Skeletal muscle satellite cell (primary cell): ENCODE data around the gene CDC14A.

ENCODE experiments used
- H3K27me3 ChIP-seq: 2 replicates; pipeline ENCODE4 v1.7.0; 2013; ENCODE audit warnings: low read length; ENCODE audit not compliant: control insufficient read depth, insufficient read depth
- H3K36me3 ChIP-seq: 2 replicates; pipeline ENCODE4 v1.7.0; 2013; ENCODE audit warnings: mild to moderate bottlenecking, control low read depth, low read length; ENCODE audit not compliant: insufficient read depth
- H3K4me1 ChIP-seq: 2 replicates; pipeline ENCODE4 v1.7.0; 2013; ENCODE audit warnings: low read length; ENCODE audit not compliant: control insufficient read depth, insufficient read depth
- H3K4me2 ChIP-seq: 2 replicates; pipeline ENCODE4 v1.7.0; 2013; ENCODE audit warnings: mild to moderate bottlenecking, low read length
- H3K4me3 ChIP-seq: 2 replicates; pipeline ENCODE4 v1.7.0; 2013; ENCODE audit warnings: low read length
- H3K9ac ChIP-seq: 2 replicates; pipeline ENCODE4 v1.7.0; 2013; ENCODE audit warnings: mild to moderate bottlenecking, low read depth, low read length, moderate library complexity
- H3K9me3 ChIP-seq: replicated peaks from 2 replicates; pipeline ENCODE4 v1.7.0; 2013; ENCODE audit warnings: mild to moderate bottlenecking, control low read depth, low read length

Gene CDC14A

GRCh38 chr1:100552031-100552430 is 199.7 kb downstream of the CDC14A start:
- H3K4me1 ChIP-seq, result no peaks in the 10 kb centered on the region
- peaks cover 7% of the 10 kb centered on the region for H3K9me3 ChIP-seq
- no peak overlapping the region for H3K4me2 ChIP-seq
- H3K4me3 ChIP-seq, result no peak overlapping the region
- no peaks in the 10 kb centered on the region for H3K36me3 ChIP-seq
- H3K9ac ChIP-seq, result no peak overlapping the region
- no peaks in the 10 kb centered on the region for H3K27me3 ChIP-seq

GRCh38 chr1:100552922-100553321 is 200.6 kb downstream of the CDC14A start:
- no peak overlapping the region for H3K4me3 ChIP-seq
- H3K4me1 ChIP-seq, result no peaks in the 10 kb centered on the region
- H3K9ac ChIP-seq, result no peak overlapping the region
- H3K27me3 ChIP-seq, result no peaks in the 10 kb centered on the region
- H3K36me3 ChIP-seq, result no peaks in the 10 kb centered on the region
- no peak overlapping the region for H3K4me2 ChIP-seq
- H3K9me3 ChIP-seq, result peaks cover 7% of the 10 kb centered on the region

GRCh38 chr1:100556181-100556580 is 203.9 kb downstream of the CDC14A start:
- no peak overlapping the region for H3K4me2 ChIP-seq
- H3K27me3 ChIP-seq, result no peaks in the 10 kb centered on the region
- H3K9me3 ChIP-seq, result peaks cover 7% of the 10 kb centered on the region
- H3K36me3 ChIP-seq, result no peaks in the 10 kb centered on the region
- H3K4me1 ChIP-seq, result no peaks in the 10 kb centered on the region
- no peak overlapping the region for H3K4me3 ChIP-seq
- no peak overlapping the region for H3K9ac ChIP-seq

- Histone ChIP-seq H3K27me3 (no peaks in the 10 kb centered on the region), H3K4me3 (no peak overlapping the region), H3K4me2 (no peak overlapping the region), H3K9me3 (peaks cover 6% of the 10 kb centered on the region), H3K4me1 (no peaks in the 10 kb centered on the region), H3K36me3 (no peaks in the 10 kb centered on the region), H3K9ac (no peak overlapping the region)
Measured at GRCh38 chr1:100556925-100557605, 204.8 kb downstream of the CDC14A start.

GRCh38 chr1:100557606-100557953 is 205.3 kb downstream of the CDC14A start:
- Histone ChIP-seq H3K36me3 (no peaks in the 10 kb centered on the region), H3K4me3 (no peak overlapping the region), H3K4me1 (no peaks in the 10 kb centered on the region), H3K9ac (no peak overlapping the region), H3K27me3 (no peaks in the 10 kb centered on the region), H3K9me3 (peaks cover under 1% of the 10 kb centered on the region), H3K4me2 (no peak overlapping the region)

- no peaks in the 10 kb centered on the region for H3K36me3 ChIP-seq
- H3K27me3 ChIP-seq, result no peaks in the 10 kb centered on the region
- no peak overlapping the region for H3K9ac ChIP-seq
- H3K4me1 ChIP-seq, result no peaks in the 10 kb centered on the region
- H3K9me3 ChIP-seq, result no peaks in the 10 kb centered on the region
- no peak overlapping the region for H3K4me3 ChIP-seq
- H3K4me2 ChIP-seq, result no peak overlapping the region
Measured at GRCh38 chr1:100565533-100565932, 213.2 kb downstream of the CDC14A start.

GRCh38 chr1:100565937-100566699 is 213.8 kb downstream of the CDC14A start:
- no peaks in the 10 kb centered on the region for H3K9me3 ChIP-seq
- H3K36me3 ChIP-seq, result no peaks in the 10 kb centered on the region
- no peak overlapping the region for H3K9ac ChIP-seq
- H3K4me2 ChIP-seq, result no peak overlapping the region
- no peaks in the 10 kb centered on the region for H3K27me3 ChIP-seq
- H3K4me1 ChIP-seq, result no peaks in the 10 kb centered on the region
- H3K4me3 ChIP-seq, result no peak overlapping the region

GRCh38 chr1:100567062-100567461 is 214.8 kb downstream of the CDC14A start:
- no peak overlapping the region for H3K4me3 ChIP-seq
- H3K36me3 ChIP-seq, result no peaks in the 10 kb centered on the region
- H3K27me3 ChIP-seq, result no peaks in the 10 kb centered on the region
- H3K9ac ChIP-seq, result no peak overlapping the region
- H3K4me1 ChIP-seq, result no peaks in the 10 kb centered on the region
- H3K4me2 ChIP-seq, result no peak overlapping the region
- no peaks in the 10 kb centered on the region for H3K9me3 ChIP-seq
